ENCODE data around the gene C11orf42. TPM values are rescaled to one million over a fixed set of nuclear protein-coding genes. Genes with fewer than 3 reads are reported as not detected.

The C11orf42 gene
- total RNA-seq, 1 experiment from 2014 or later: not detected

DNA sequence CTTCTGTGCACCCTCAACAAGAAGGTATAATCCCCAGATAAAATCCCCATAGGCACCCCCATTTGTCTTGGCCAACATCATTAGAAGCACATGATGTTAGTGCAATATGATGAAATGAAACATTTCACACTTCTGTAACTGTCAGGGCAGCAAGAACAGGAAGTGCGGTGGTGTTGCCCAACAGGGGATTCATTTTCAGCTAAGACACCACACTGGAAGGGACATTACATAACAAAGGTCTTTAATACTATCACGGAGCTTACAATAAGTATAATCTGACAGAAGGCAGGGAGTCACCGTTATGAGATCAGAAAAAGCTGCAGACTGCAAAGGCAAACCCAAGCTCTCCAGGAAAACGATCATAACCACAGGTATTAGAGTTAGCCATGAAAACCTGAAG is 4.4 kb upstream of the C11orf42 start:
- no peak for DNase-seq
- Histone ChIP-seq H3K27ac (ENCODE audit: low read length) (no peak overlapping the region), H3K27me3 (ENCODE audit: low read length) (no peaks in the 10 kb centered on the region), H3K4me2 (ENCODE audit: low read length) (no peak overlapping the region), H3F3A (ENCODE audit: low read length, unreplicated experiment) (no peaks in the 10 kb centered on the region), H3K9me3 (ENCODE audit: low read length) (no peaks in the 10 kb centered on the region), H3K36me3 (ENCODE audit: low read depth, low read length) (no peaks in the 10 kb centered on the region; the same call in 1 of the 2 replicates), H4K20me1 (ENCODE audit: low read length) (no peaks in the 10 kb centered on the region), H3K4me3 (ENCODE audit: low read length) (no peak overlapping the region), H3K4me1 (ENCODE audit: insufficient read depth, low read length) (no peaks in the 10 kb centered on the region), H3K79me2 (ENCODE audit: low read length) (no peaks in the 10 kb centered on the region), H3K9ac (ENCODE audit: low read length) (no peak overlapping the region), H3K9me2 (replicated peaks; ENCODE audit: low read length) (no peaks in the 10 kb centered on the region), H2AFZ (ENCODE audit: low read length) (no peak overlapping the region)
- CTCF ChIA-PET: no interaction called here
- BruUV-seq (replicated peaks): no TSS peak
- intact Hi-C loops (cut with micrococcal nuclease): no loop called here
- no peak for TF ChIP-seq EZH2 (IDR thresholded peaks at IDR 0.05; ENCODE audit: low read length, unreplicated experiment)
- TF ChIP-seq, protein P1, sequence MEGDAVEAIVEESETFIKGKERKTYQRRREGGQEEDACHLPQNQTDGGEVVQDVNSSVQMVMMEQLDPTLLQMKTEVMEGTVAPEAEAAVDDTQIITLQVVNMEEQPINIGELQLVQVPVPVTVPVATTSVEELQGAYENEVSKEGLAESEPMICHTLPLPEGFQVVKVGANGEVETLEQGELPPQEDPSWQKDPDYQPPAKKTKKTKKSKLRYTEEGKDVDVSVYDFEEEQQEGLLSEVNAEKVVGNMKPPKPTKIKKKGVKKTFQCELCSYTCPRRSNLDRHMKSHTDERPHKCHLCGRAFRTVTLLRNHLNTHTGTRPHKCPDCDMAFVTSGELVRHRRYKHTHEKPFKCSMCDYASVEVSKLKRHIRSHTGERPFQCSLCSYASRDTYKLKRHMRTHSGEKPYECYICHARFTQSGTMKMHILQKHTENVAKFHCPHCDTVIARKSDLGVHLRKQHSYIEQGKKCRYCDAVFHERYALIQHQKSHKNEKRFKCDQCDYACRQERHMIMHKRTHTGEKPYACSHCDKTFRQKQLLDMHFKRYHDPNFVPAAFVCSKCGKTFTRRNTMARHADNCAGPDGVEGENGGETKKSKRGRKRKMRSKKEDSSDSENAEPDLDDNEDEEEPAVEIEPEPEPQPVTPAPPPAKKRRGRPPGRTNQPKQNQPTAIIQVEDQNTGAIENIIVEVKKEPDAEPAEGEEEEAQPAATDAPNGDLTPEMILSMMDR (conservative IDR thresholded peaks at IDR 0.05; ENCODE audit: low read depth, low read length): no peak
- TF ChIP-seq EZH2phosphoT487 (IDR thresholded peaks at IDR 0.05; ENCODE audit: borderline replicate concordance, low read length): no peak
- ATAC-seq: no peak
- POLR2A ChIA-PET (ENCODE audit: unreplicated experiment): no interaction called here

DNA sequence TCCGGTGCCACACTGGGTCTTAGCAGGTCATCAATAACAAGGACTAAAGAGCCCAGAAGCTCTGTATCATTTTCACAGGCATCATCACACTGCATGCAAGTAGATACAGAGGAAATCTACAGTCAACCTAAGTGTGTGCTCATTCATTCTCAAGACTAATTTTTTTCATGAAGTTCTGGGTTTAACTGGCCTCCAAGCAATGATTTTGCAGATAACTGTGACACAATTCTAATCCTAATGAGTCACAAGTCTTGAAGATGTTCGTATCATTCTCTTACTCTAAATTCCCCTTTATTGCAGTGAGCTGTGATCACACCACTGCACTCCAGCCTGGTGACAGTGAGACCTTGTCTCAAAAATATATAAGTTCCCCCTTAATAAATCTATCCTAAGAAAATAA is 3.9 kb upstream of the C11orf42 start:
- TF ChIP-seq EZH2 (IDR thresholded peaks at IDR 0.05; ENCODE audit: low read length, unreplicated experiment): no peak
- TF ChIP-seq, protein P1 (conservative IDR thresholded peaks at IDR 0.05; ENCODE audit: low read depth, low read length): no peak
- no peak for TF ChIP-seq EZH2phosphoT487 (IDR thresholded peaks at IDR 0.05; ENCODE audit: borderline replicate concordance, low read length)
- CTCF ChIA-PET: interaction anchor here (1.1 kb wide), 1 partner anchor 162 kb away, joined by 4 read pairs; no protein-coding TSS in a partner anchor
- no peak for ATAC-seq
- Histone ChIP-seq H3K9me3 (ENCODE audit: low read length) (no peaks in the 10 kb centered on the region), H3K4me3 (ENCODE audit: low read length) (no peak overlapping the region), H2AFZ (ENCODE audit: low read length) (no peak overlapping the region), H3K9ac (ENCODE audit: low read length) (no peak overlapping the region), H3K4me1 (ENCODE audit: insufficient read depth, low read length) (no peaks in the 10 kb centered on the region), H3K4me2 (ENCODE audit: low read length) (no peak overlapping the region), H4K20me1 (ENCODE audit: low read length) (no peaks in the 10 kb centered on the region), H3K36me3 (ENCODE audit: low read depth, low read length) (no peaks in the 10 kb centered on the region; the same call in 1 of the 2 replicates), H3K27me3 (ENCODE audit: low read length) (no peaks in the 10 kb centered on the region), H3K79me2 (ENCODE audit: low read length) (no peaks in the 10 kb centered on the region), H3K27ac (ENCODE audit: low read length) (no peak overlapping the region), H3K9me2 (replicated peaks; ENCODE audit: low read length) (no peaks in the 10 kb centered on the region), H3F3A (ENCODE audit: low read length, unreplicated experiment) (no peaks in the 10 kb centered on the region)
- no peak for DNase-seq
- POLR2A ChIA-PET (ENCODE audit: unreplicated experiment): no interaction called here
- intact Hi-C loops (cut with micrococcal nuclease): no loop called here
- no TSS peak for BruUV-seq (replicated peaks)

DNA sequence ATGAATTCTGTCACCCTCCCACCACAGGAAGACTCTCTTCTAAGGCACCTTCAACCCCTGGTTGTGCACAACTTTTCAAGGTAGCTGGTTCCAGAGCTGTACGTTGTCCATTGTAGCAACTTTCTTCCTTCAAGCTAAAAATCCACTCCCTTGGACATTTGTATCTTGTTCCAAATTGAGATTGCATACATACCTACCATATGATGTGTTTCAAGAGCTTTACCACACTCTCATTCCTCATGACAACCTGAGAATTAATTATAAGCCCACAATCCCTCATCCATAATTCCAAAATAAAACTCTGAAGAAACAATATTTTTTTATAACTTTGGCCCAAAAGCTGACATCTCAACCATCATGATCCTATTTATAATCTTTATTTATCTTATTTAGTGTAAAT is 3.3 kb upstream of the C11orf42 start:
- Histone ChIP-seq H3K79me2 (ENCODE audit: low read length) (no peaks in the 10 kb centered on the region), H4K20me1 (ENCODE audit: low read length) (no peaks in the 10 kb centered on the region), H3K9me2 (replicated peaks; ENCODE audit: low read length) (no peaks in the 10 kb centered on the region), H3K4me2 (ENCODE audit: low read length) (no peak overlapping the region), H3F3A (ENCODE audit: low read length, unreplicated experiment) (no peaks in the 10 kb centered on the region), H3K27me3 (ENCODE audit: low read length) (no peaks in the 10 kb centered on the region), H3K36me3 (ENCODE audit: low read depth, low read length) (no peaks in the 10 kb centered on the region; the same call in 1 of the 2 replicates), H3K9ac (ENCODE audit: low read length) (no peak overlapping the region), H3K9me3 (ENCODE audit: low read length) (no peaks in the 10 kb centered on the region), H2AFZ (ENCODE audit: low read length) (no peak overlapping the region), H3K4me3 (ENCODE audit: low read length) (no peak overlapping the region), H3K4me1 (ENCODE audit: insufficient read depth, low read length) (no peaks in the 10 kb centered on the region), H3K27ac (ENCODE audit: low read length) (no peak overlapping the region)
- no peak for ATAC-seq
- CTCF ChIA-PET: interaction anchor here (1.1 kb wide), 1 partner anchor 161 kb away, joined by 4 read pairs; no protein-coding TSS in a partner anchor
- intact Hi-C loops (cut with micrococcal nuclease): no loop called here
- TF ChIP-seq, protein P1 (conservative IDR thresholded peaks at IDR 0.05; ENCODE audit: low read depth, low read length): no peak
- TF ChIP-seq EZH2 (IDR thresholded peaks at IDR 0.05; ENCODE audit: low read length, unreplicated experiment) (no peak), EZH2phosphoT487 (IDR thresholded peaks at IDR 0.05; ENCODE audit: borderline replicate concordance, low read length) (no peak)
- POLR2A ChIA-PET (ENCODE audit: unreplicated experiment): no interaction called here
- DNase-seq: no peak
- BruUV-seq (replicated peaks): no TSS peak

Measured in PC-3 (cell line).